Lung microvascular endothelial cell (primary cell): ENCODE data around the gene PDZD2. TPM values are rescaled to one million over a fixed set of nuclear protein-coding genes. Genes with fewer than 3 reads are reported as not detected.
"Not testable (repeated sequence)": the region's sequence is repeated elsewhere in the genome, so short reads cannot be mapped to it uniquely, and the experiment has no call there.

Experiments used
- DNase-seq, 2 donors: peaks; one replicate each; pipeline versions ENCODE4 v3.0.0 to v3.0.0-alpha.2; 2010; ENCODE audit warnings: low read depth in 2 of 2
- total RNA-seq: library from RNA; depleted of rRNA; stranded (reverse); fragments of >200 nt; gene quantifications from 2 replicates; pipeline ENCODE4 v1.2.1, GENCODE V29; 2014

The PDZD2 gene
- total RNA-seq, 1 donor from 2014 or later, result 0.20 TPM

- no peak for DNase-seq
Observed at GRCh38 chr5:32001707-32002106, 362.8 kb downstream of the PDZD2 start.

- DNase-seq, result no peak
Observed at GRCh38 chr5:32002755-32003154, 363.8 kb downstream of the PDZD2 start.

GRCh38 chr5:32003981-32004380 is 365.1 kb downstream of the PDZD2 start:
- no peak for DNase-seq

GRCh38 chr5:32004404-32004803 is 365.5 kb downstream of the PDZD2 start:
- DNase-seq, result no peak

- no peak for DNase-seq
Observed at GRCh38 chr5:32008746-32009145, 369.8 kb downstream of the PDZD2 start.

- DNase-seq, result no peak
Observed at GRCh38 chr5:32013658-32014057, 374.7 kb downstream of the PDZD2 start.

- DNase-seq, result no peak
Observed at GRCh38 chr5:32014096-32014745, 375.3 kb downstream of the PDZD2 start.

GRCh38 chr5:32015262-32015661 is 376.3 kb downstream of the PDZD2 start:
- DNase-seq, result not testable (repeated sequence)

GRCh38 chr5:32017692-32018367 is 378.9 kb downstream of the PDZD2 start:
- DNase-seq, result peak in 1 of 2 donors; percentile 22

- DNase-seq, result peak in 1 of 2 donors; percentile 12
Observed at GRCh38 chr5:32018476-32019436, 379.8 kb downstream of the PDZD2 start.

- DNase-seq, result no peak
Observed at GRCh38 chr5:32020271-32020670, 381.3 kb downstream of the PDZD2 start.

GRCh38 chr5:32020946-32021345 is 382.0 kb downstream of the PDZD2 start:
- DNase-seq, result no peak

- DNase-seq, result no peak
Observed at GRCh38 chr5:32021771-32022170, 382.8 kb downstream of the PDZD2 start.

GRCh38 chr5:32022638-32023037 is 383.7 kb downstream of the PDZD2 start:
- DNase-seq, result no peak

- DNase-seq, result no peak
Observed at GRCh38 chr5:32023816-32024215, 384.9 kb downstream of the PDZD2 start.

- no peak for DNase-seq
Observed at GRCh38 chr5:32024751-32025150, 385.8 kb downstream of the PDZD2 start.

GRCh38 chr5:32027093-32027716 is 388.3 kb downstream of the PDZD2 start:
- peak in 1 of 2 donors; percentile 12 for DNase-seq

GRCh38 chr5:32027717-32028458 is 389.0 kb downstream of the PDZD2 start:
- DNase-seq, result peak; percentile 51 to 96

GRCh38 chr5:32029261-32029660 is 390.3 kb downstream of the PDZD2 start:
- peak in 1 of 2 donors; percentile 18 for DNase-seq

- no peak for DNase-seq
Observed at GRCh38 chr5:32029781-32030180, 390.9 kb downstream of the PDZD2 start.

GRCh38 chr5:32030222-32030621 is 391.3 kb downstream of the PDZD2 start:
- peak in 1 of 2 donors; percentile 48 for DNase-seq
